Mesothelial cell of epicardium (in vitro differentiated cells): Measurements from ENCODE around the gene IGSF3. TPM values are rescaled to one million over a fixed set of nuclear protein-coding genes. Genes with fewer than 3 reads are reported as not detected.

Experiments
- DNase-seq, 2 experiments: peaks; one replicate each; pipeline ENCODE4 v3.0.0; 2021; ENCODE audit warnings: low spot score in 2 of 2; ENCODE audit not compliant: unreplicated experiment in 2 of 2
- H3K27ac Mint-ChIP-seq: 2 replicates; pipeline ENCODE4 v1.8.0; 2021; ENCODE audit warnings: mixed read lengths
- H3K27me3 Mint-ChIP-seq: 2 replicates; pipeline ENCODE4 v1.8.0; 2021; ENCODE audit warnings: low read depth, mixed read lengths
- H3K36me3 Mint-ChIP-seq: 2 replicates; pipeline ENCODE4 v1.8.0; 2021; ENCODE audit warnings: mixed read lengths
- H3K4me1 Mint-ChIP-seq: 2 replicates; pipeline ENCODE4 v1.8.0; 2021; ENCODE audit warnings: mixed read lengths
- H3K4me3 Mint-ChIP-seq: 2 replicates; pipeline ENCODE4 v1.8.0; 2021; ENCODE audit warnings: mild to moderate bottlenecking, moderate library complexity, mixed read lengths
- H3K9me3 Mint-ChIP-seq: 2 replicates; pipeline ENCODE4 v1.8.0; 2021; ENCODE audit warnings: mixed read lengths
- CTCF ChIP-seq: fragments of 200-600 bp; sonication (generic); IDR thresholded peaks from one replicate; pipeline ENCODE4 v1.5.0; 2021; ENCODE audit warnings: antibody characterized with exemption; ENCODE audit not compliant: unreplicated experiment
- total RNA-seq: library from RNA; stranded (reverse); gene quantifications from 3 replicates; pipeline ENCODE4 v1.2.1, GENCODE V29; 2021

Gene IGSF3
- total RNA-seq, 1 donor from 2014 or later, result 59.2 TPM

- no peak for TF ChIP-seq CTCF
- H3K27ac Mint-ChIP-seq, result no peak overlapping the region
- H3K4me3 Mint-ChIP-seq, result no peak overlapping the region
- DNase-seq, result no peak
- H3K36me3 Mint-ChIP-seq, result no peaks in the 10 kb centered on the region
- no peaks in the 10 kb centered on the region for H3K27me3 Mint-ChIP-seq
- no peaks in the 10 kb centered on the region for H3K9me3 Mint-ChIP-seq
- peaks cover 30% of the 10 kb centered on the region for H3K4me1 Mint-ChIP-seq
Measured at GRCh38 chr1:116693759-116694480, 26.4 kb upstream of the IGSF3 start.

DNA sequence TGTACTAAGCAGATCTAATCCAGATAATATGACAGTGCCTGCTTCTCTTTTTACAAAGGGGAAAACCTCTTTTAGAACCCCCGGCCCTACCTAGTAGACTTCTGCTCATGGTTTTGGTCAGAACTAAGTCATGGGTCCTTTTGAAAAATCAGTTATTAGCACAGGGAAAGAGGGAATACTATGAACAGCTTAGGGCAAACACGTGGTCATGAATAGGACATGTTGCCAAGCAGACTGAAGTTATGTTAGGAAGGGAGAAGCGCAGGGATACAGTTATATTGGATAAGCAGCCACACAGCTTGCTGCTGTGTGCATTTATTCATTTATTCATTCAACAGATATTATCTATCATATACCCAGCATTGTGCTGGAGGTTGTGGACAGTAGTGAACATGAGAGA, 25.3 kb upstream of the IGSF3 start:
- no peaks in the 10 kb centered on the region for H3K36me3 Mint-ChIP-seq
- TF ChIP-seq CTCF, result no peak
- H3K27ac Mint-ChIP-seq, result no peak overlapping the region
- H3K4me1 Mint-ChIP-seq, result peaks cover 30% of the 10 kb centered on the region
- no peaks in the 10 kb centered on the region for H3K9me3 Mint-ChIP-seq
- DNase-seq, result no peak
- no peaks in the 10 kb centered on the region for H3K27me3 Mint-ChIP-seq
- H3K4me3 Mint-ChIP-seq, result no peak overlapping the region

- H3K27ac Mint-ChIP-seq, result peak overlapping the region; percentile 5
- no peaks in the 10 kb centered on the region for H3K27me3 Mint-ChIP-seq
- DNase-seq, result no peak
- no peaks in the 10 kb centered on the region for H3K9me3 Mint-ChIP-seq
- no peak overlapping the region for H3K4me3 Mint-ChIP-seq
- peaks cover 21% of the 10 kb centered on the region for H3K4me1 Mint-ChIP-seq
- TF ChIP-seq CTCF, result no peak
- no peaks in the 10 kb centered on the region for H3K36me3 Mint-ChIP-seq
Measured at GRCh38 chr1:116690849-116691406, 23.4 kb upstream of the IGSF3 start.

DNA sequence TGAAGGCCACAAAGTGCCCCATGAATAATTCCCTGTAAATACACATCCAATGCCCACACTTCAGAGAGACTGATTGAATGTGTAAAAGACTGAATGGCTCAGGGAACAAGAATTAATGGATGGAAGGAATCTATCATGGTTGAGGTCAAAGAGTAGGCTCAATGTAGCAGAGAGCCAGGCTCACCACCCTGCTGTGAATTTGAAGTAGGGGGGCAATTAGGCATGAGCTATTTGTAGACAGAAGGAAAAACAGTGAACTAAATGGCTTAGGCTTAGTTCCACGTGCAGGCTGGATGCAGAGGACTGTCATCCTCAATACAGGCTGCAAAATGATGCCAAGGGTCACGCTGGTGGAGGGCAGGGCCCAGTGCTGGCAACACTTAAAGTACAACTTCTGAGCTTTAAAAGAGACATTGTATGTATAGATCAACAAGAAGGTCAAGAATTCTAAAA, 22.9 kb upstream of the IGSF3 start:
- Mint-ChIP-seq H3K36me3 (no peaks in the 10 kb centered on the region), H3K9me3 (no peaks in the 10 kb centered on the region), H3K4me1 (peaks cover 20% of the 10 kb centered on the region), H3K27ac (no peak overlapping the region), H3K27me3 (no peaks in the 10 kb centered on the region), H3K4me3 (no peak overlapping the region)
- no peak for TF ChIP-seq CTCF
- DNase-seq, result no peak

GRCh38 chr1:116686723-116687352, 19.3 kb upstream of the IGSF3 start:
- no peak for DNase-seq
- H3K9me3 Mint-ChIP-seq, result no peaks in the 10 kb centered on the region
- no peaks in the 10 kb centered on the region for H3K36me3 Mint-ChIP-seq
- no peak for TF ChIP-seq CTCF
- no peaks in the 10 kb centered on the region for H3K27me3 Mint-ChIP-seq
- peak overlapping the region; percentile 28 for H3K27ac Mint-ChIP-seq
- peaks cover 22% of the 10 kb centered on the region for H3K4me1 Mint-ChIP-seq
- no peak overlapping the region for H3K4me3 Mint-ChIP-seq
